ENCODE measurements around the gene WNT7A.
"Not testable (repeated sequence)": the region's sequence is repeated elsewhere in the genome, so short reads cannot be mapped to it uniquely, and the experiment has no call there.

Gene WNT7A

DNA sequence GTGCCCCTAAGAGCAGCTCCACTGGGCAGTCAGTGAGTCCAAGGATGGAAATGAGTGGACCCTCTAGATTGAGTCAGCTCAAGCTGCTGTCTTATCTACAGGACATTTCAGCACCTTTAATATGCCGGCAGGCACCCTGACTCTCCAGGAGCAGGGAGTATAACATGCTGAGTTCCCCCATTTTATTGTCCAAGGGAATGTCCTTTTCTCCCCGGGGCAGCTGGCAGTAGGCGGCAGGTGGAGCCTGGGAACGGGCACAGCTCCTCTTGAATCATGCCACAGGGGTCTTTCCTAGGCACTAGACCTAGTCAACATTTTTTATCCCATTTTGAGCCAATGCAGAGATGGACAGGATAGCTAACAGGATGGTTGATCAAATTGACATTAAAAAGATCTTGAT lies 14.8 kb downstream of the WNT7A start:
- DNase-seq, result no peak

DNA sequence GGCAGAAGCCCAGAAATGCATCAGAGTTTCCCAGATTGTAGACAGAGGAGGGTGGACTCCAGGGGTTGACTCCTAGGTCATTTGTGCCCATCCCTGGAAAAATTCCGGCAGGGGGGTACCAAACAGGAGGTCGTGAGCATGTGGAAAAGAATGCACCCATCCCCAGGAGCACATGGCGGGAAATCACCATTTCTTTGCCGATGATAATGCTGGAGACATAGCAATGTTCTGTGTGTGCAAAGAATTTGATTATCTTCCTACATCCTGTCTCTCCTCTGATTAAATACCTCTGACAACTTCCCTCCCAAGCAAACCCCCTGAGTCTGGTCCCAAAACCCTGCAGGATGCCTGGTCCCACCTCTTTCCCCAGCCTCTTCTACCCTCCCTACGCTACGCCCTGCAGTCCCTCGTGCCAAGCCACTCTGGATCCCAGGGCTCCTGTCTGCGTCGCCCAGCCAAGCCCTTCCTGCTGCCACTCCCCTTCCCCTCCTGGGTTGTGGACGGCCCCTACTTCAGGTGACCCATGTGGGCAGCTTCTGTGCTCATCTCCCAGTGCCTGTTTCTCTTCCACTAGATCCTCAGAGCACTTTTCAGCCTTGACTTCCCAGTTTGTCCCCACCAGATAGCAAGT lies 15.8 kb downstream of the WNT7A start:
- no peak for DNase-seq

DNA sequence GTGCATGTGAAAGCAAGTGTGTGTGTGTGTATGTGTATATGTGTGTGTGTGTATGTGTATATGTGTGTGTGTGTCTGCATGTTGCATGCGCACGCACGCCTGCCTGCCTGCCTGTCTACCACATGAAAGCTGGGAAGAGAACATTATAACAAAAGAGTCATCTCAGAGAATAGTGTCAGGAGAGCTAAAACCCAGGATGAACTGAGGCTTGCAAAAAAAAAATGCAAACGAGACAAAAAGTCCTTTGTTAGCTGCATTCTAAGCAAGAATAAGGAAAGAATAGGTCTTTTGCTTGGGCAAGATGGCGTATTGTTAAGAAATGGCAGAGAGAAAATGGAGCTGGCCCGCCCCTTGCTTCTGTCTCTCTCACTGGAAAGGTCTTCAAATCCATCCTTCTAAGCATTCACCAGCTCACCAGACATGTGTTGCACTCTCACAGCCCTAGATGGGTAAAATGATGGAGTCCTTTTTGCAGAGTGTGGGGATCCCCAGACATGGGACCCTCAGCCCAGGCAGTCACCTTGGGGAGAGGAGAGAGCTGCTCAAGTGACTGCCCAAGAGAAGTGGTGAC lies 16.4 kb downstream of the WNT7A start:
- no peak for DNase-seq

DNA sequence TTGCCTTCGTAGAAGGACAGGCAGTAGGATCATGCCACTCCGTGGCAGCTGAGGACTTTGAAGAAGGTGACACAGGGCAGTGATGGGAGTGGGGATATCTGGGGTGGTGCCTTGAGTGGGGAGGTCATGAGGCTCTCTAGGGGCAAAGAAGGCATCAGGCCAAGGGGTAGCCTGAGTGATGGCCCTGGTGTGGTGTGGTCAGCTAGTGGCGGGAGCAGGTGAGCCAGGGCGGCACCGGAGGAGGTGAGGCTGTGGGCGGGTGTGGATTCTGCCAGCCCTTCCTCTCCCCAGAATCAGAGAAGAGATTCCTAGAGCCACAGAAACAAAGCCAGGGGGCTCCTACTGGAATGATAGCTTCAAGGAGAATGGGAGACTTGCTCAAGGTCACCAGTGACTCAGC lies 18.4 kb downstream of the WNT7A start:
- no peak for DNase-seq

DNA sequence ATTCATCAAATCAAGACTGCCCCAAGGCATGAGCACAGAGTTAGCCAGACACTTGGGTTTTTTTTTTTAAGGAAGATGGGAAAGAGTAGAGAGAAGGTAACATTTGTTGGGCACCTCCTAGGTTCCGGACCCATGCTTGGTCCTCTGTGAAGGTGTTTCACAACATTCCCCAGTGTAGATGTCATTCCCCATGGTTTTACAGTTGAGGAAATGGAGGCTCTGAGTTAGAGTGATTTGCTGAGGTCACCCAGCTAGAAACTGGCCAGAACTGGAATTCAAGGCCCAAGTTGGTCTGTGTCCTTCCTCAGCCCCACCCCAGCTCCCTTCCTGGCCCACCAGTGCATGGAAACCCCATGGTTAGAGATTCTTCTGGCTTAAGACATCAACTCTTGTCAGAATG lies 19.9 kb downstream of the WNT7A start:
- DNase-seq, result no peak

DNA sequence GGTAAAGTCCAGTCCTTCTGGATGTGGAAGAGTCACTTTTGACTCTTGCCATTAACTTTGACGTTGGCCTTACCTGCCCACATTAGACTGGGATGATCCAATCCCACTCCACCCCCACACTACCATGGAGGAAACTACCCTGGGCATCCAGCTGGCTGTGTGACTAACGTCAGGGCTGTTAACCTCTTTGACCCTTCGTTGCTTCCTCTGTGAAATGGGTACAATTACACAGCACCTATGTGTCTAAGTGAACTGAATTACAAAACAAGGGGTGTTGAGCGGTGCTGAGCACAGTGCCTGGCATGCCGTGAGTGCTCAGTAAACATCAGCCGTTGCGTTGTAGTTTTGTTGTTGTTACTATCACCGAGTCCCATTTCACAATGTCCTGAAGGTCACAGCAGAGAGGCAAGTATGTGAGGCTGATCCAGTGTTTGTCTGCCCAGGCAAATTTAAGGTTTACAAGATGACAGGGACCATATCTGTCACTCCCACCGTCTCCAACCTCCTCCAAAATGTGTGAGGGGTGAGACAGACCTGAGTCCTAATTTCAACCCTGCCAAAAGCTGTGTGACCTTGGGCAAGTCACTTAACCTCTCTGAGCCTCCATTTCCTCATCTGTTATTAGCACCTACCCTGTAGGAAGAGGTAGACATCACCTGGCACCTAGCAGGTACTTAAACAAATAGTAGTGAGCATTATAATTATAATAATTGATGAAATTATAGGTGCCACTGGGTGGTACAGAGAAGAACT lies 20.9 kb downstream of the WNT7A start:
- DNase-seq, result no peak

DNA sequence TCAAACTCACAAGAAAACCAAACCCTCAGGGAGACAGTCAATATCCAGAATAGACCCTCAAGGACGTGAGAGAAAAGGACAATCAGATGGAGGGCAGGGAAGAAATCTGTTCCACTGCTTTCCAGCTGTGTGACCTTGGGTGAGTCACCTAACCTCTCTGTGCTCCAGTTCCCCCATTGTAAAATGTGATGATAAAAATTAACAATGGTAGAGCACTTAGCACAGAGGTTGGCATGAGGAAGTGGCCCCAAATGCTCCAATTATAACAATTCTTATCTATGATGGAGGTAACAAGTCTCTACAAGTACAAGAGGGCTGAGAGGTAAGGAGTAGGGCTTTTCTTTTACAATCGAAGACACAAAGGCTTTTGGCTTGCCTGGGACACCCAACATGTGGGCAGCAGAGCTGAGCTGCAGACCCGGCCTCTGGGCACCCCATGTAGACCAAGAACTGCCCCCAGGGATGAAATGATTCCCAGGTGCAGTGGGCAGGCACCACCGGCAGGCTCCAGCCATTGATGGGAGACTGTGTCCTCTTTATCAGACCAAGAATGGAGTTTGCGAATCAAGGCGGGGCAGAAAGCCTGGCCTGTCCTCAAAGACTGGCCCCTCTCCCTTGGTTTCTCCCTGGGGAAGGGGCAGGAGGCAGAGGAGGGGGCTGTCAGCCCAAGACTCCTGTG lies 22.0 kb downstream of the WNT7A start:
- DNase-seq, result no peak

DNA sequence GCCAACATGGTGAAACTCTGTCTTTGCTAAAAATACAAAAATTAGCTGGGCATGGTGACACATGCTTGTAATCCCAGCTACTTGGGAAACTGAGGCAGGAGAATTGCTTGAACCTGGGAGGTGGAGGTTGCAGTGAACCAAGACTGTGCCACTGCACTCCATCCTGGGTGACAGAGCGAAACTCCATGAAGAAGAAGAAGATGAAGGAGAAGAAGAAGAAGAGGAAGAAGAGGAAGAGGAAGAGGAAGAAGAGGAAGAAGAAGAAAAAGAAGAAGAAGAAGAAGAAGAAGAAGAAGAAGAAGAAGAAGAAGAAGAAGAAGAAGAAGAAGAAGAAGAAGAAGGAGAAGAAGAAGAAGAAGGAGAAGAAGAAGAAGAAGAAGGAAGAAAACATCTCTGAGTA lies 23.2 kb downstream of the WNT7A start:
- DNase-seq, result not testable (repeated sequence)

DNA sequence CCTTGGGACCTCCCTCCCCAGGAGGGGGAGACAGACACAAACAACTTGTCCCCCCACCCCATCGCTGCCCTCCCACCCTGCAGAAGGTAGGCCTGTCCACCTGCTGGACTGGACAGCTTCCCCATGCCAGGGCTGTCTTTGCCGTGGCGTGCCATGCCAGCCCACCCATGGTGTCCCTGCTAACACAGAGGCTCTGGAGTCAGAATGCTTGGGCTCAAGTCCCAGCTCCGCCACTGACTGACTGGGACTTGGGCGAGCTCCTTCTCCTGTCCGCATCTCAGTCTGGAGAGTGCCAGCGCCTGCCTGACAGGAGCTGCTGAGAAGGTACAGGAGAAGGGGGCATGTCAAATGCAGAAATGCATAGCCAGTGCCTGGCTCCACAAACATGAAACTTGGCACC lies 23.9 kb downstream of the WNT7A start:
- DNase-seq, result no peak

DNA sequence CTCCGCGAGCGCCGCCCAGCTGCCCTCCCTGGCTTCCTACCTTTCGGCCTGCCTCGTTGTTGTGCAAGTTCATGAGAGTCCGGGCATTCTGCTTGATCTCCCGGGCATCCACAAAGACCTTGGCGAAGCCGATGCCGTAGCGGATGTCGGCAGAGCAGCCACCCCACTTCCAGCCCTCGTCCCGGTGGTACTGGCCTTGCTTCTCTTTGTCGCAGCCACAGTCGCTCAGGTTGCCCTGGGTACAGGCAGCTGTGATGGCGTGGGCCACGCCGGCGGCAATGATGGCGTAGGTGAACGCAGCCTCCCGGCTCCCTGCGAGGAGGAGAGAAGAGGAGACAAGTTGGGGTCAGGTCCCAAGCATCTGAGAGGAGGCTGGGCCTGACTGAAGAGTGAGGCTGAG lies 25.4 kb downstream of the WNT7A start:
- DNase-seq, result no peak

DNA sequence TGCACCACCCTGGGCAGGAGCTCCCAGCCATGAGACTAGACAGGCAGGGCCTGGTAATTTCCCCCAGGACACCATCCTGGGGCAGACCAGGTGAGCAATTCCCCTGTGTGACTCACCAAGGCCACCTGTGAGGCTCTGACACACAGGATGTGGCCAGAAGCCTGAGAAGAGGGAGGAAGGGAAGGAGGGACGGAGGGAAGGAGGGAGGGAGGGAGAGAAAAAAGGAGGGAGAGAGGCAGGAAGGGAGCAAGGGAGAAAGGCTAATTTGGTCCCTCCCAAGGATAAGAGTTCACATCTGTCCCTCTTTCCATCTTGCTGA lies 25.9 kb downstream of the WNT7A start:
- no peak for DNase-seq

DNA sequence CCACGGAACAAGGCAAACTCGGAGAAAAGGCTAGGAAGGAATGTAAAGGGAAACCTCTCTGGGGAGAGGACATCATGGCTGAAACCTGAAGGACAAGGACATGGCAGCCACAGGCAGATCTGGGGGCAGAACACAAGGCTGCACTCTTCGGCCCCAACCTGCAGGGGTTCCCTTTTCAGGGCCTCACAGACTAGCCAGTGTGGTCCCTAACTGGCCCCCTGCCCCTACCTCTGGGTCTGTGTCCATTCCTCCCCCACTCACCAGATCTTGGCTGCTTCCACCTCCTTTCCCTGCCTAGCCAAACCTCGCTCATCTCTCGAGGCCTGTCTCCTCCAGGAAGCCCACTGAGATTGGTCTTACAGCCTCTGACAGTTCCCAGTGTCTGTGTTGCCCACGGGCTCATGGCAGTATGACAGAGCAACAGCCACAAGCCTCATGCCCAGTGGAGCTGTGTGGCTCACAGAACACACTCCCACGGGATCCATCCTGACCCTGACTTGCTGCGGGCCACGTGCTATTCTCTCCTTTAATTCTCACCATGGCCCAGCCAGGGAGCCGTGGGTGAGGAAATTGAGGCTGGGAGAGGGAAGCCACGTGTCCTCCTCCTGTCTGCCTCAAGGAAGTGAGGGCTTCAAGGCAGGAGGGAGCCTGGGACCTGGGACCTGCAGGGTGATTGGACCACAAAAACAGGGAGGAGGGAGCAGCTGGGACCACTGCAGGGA lies 26.5 kb downstream of the WNT7A start:
- DNase-seq, result no peak

DNA sequence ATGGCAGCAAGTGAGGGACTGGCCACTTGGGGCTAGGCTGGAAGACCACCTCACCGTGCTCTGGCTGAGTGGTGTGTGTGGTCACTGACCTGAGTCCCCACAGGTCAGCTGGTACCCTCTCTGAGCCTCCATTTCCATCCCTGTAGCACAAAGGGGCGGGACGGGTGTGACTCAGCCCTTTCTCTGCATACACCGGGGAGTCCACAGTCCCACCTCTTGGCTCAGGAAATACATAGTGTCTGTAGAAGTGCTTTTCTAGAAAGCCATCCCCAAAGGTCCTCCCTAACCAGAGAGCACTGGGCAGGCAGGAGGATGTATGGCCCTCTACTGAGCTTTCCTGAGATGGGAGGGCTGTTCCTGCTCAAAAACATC lies 27.2 kb downstream of the WNT7A start:
- DNase-seq, result no peak

DNA sequence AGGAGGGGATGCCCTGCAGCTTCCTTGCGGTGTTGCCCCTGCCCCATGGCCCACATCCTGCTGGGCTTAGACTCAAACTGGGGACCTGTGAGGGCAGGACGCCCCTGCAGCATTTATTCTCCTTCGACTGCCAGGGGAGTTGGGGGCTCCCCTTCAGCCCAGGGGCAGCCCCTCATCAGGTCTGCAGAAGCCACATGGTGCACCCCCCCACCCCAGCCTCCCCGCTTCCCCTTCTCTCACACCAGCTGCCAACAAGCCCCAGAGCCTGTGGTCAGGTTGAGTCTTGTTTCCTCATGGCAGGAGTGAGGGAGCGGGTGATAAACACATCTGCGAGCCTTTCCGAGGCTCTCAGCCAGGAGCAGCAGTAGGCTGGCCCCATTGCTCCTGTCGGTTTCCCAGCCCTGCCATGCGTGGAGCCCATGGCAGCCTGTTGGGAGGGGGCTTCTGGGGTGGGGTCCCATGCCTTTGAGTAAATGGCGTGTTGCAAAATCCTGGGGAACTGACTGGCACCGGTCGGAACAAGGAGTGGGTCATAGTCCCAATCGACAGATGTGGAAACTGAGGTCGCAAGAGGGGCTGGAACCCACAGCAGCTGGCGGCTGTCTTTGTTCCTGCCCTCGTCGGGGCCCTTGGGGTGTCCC lies 27.8 kb downstream of the WNT7A start:
- DNase-seq, result no peak

DNA sequence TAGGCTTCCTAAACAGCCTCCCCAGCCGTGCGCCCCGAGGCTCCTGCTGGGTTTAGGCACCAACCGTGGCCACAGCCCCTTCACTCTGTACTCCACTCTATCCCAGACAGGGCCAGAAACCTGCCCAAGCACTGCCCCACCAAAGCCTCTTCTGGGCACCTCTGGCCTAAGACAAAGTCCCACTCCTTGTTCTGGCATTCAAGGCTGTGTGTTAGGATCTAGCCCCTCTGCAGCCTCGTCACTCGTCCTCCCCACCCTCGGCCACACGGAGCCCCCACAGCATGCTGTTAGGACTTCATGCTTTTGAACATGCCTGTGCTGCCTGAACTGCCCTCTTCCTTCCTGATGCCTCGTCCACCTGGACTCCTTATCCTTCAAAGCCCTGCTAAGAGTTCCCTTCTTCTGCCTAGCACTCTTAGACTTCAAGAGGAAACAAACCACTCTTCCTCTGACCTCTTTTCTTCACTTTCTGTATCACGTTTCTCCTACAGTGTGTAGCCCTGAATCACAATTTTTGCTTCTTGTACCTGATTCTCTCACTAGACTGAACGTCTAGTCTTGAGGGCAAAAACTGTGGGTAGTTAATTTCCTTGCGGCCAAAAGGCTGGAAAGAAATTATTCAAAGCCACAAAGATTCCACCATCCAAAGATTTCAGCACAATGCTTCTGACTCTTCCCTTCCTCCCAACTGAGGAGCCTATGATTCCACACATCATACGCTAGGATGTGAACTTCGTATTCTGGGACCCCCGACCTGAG lies 28.6 kb downstream of the WNT7A start:
- no peak for DNase-seq

DNA sequence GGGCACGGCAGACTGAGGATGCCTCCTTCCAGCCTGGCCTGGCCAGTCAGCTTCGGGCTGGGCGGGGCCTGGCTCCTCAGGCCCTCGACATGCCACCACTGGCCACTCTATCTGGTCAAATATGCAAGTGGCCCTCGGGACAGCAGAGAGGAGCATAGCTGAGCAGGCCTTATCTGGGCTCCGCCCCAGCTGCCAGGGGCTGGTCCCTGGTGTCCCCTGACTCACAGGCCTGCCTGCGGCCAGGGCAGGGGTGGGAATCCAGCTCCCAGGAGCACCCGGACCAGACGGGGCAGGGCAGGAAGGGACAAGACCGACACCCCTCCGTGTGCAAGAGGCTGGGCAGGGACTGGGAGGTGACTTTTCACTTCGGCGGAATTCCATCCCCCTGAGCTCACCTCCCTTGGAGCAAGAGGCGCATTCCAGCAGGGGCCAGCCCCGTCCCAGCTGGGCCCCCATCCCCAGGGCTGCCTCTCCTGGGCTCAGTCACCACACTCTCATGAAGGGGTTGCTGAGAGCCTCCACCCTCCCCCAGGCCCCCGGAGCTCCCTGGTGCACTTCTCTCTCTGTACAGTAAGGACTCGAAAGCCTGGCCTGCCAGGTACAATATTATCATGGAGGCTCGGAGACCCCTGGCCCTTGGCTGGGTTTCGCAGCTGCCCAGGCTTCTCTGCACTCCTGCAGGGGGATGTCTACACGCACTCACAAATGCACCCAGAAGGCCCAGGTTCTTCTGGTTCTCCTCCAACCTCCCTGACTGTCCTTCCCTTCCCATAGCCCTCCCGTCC lies 29.5 kb downstream of the WNT7A start:
- no peak for DNase-seq

DNA sequence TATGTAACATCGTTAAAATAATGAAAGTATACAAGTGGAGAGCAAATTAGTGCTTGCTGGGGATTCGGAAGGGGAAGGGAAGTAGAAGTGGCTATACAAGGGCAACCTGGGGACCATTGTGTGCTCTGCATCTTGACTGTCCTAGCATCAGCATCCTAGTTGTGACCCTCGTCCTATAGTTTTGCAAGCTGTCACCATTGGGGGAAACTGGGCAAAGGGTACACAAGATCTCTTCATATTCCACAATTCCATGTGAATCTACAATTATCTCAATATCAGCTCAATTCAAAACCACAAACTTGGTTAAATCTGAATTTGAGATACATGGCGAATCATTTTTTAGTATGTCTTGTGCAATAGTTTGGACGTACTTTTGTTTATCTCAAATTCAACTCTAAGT lies 30.9 kb downstream of the WNT7A start:
- DNase-seq, result no peak

DNA sequence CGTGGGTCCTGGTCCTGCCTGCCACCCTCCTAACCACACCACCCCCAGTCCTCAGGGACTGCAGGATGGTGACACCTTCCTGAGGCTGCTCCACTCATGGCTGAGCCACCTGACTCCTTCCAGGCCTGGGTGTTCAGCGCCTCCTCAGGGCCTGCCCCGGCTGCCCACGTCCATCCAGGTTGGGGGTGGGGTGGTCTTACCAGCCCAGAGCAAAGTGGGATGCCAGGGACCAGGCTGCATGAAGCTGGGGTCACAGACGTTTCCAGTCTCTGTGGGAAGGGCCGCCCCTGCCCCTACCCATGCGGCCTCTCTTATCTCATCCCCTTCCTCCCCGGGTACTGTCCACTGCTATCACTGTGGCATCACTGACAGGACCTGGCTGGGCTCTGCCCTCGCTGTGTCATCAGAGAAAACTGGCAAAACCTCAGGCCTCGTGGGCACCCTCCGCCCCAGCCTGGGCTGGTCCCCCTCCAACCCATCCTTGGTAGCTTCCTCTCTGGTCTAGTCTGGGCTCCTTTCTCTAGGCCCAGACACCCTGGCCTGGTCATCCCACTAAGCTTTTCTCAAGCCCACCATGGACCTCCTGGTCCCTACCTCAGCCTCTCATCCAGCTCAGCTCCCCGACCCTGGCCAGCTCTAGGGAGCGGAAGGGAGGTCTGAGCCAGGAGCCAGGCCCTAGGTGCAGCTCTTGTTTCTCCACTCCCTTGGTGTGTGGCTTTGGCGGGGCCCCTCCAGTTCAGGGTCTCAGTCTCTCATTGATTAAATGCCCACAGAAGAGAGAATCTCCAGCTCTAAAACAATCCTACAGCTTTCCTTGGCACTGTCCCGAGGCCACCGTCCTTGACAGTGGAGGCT lies 32.9 kb downstream of the WNT7A start:
- no peak for DNase-seq

DNA sequence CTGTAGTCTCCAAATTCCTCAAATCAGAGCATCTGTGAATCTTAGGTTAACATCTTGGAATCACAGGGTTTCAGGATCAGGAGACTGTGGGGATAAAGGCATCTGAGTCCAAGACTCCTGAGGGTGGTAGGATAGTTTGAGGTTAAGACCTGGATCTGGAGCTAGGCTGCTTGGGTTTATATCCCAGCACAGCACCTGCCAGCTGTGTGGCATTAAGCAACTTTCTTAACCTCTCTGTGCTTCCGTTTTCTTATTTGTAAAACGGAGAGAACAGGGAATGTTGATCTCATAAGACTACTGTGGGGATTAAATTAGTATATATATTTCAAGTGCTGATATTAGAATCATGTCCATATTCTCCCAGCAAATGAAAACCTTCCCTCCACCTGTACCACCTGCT lies 33.6 kb downstream of the WNT7A start:
- DNase-seq, result no peak

DNA sequence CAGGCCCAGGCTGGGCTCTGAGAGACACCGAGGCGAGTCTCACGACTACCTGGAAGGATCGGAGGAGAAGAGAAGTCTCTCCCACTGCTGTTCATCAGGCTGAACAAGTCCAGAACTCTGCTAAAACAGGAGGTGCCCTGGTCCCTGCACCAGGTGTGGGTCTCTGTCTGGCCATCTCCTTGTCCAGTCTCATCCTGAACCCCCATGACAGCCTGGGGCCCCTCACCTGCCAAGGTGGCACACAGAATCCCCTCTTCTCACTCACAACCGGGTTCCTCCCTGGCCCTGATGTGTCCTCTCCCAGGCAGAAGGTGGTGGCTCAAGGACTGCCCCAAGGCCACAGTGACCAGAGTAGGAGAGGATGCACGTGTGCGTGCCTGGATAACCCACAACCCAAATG lies 34.1 kb downstream of the WNT7A start:
- DNase-seq, result no peak
